Ovary (tissue), 1 donor: ENCODE results near the gene BMAL2.

Experiments
- EP300 ChIP-seq: sonication (generic); formaldehyde crosslinking; IDR thresholded peaks from one replicate; pipeline ENCODE4 v1.6.1; 2017; ENCODE audit warnings: antibody characterized with exemption
- POLR2A ChIP-seq: fragments of 450-650 bp; IDR thresholded peaks from one replicate; pipeline ENCODE4 v1.6.1; 2017; ENCODE audit warnings: antibody characterized with exemption, mild to moderate bottlenecking, moderate library complexity

DNA sequence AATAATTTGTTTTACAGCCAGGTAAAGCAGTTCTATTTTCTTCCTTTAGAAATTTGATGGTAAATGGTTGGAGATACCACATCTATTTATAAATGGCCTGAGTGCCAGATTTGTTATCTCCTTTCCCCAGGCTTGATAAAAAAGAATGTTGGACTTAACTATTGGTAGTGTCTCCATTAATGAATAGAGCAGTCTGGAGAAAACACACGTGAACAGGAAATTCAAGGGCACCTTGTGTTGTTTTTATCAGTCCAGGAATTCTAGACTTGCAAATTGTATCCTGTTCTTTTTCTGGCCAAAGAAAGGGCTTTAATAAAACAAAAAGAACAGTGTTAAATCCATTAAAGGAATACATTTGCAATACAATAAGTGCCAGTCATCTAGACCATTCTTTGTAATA, 40.8 kb upstream of the BMAL2 start:
- TF ChIP-seq POLR2A (no peak), EP300 (no peak)
